GF-D8 (cell line): Measurements from ENCODE around the gene ZNF768.
"Not testable (repeated sequence)": the region's sequence is repeated elsewhere in the genome, so short reads cannot be mapped to it uniquely, and the experiment has no call there.

ENCODE experiments used
- DNase-seq: peaks from one replicate; lab custom pipeline; 2025; lab: John Stamatoyannopoulos, UW

The ZNF768 gene

DNA sequence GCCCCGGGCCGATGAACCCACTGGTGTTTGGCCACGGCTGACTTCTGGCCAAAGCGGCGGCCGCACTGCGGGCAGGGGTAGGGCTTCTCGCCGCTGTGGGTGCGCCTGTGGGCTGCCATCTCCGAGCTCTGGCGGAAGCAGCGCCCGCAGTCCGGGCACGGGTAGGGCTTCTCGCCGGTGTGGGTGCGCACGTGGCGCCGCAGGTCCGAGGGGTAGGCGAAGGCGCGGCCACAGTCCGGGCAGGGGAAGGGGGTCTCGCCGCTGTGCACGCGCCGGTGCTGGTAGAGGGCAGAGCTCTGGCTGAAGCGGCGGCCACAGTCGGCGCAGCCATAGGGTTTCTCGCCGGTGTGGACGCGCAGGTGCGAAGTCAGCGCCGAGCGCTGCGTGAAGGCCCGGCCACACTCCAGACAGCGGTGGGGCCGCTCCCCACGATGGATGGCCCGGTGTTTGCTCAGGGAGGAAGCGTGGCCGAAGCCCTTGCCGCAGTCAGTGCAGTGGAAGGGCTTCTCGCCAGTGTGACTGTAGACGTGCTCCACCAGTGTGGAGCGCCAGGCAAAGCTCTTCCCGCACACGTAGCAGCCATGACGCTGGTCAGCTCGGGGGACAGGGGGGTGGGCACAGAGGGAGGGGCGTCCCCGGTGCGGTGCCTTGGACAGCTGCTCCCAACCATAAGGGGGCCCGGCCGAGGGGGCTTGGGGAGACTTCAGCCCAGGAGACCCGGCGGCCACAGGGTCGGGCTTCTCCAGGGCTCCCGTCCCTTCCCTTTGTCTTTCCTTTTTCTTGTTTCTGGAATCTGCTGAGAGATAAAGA lies 29.2 kb upstream of the ZNF768 start:
- DNase-seq: no peak

DNA sequence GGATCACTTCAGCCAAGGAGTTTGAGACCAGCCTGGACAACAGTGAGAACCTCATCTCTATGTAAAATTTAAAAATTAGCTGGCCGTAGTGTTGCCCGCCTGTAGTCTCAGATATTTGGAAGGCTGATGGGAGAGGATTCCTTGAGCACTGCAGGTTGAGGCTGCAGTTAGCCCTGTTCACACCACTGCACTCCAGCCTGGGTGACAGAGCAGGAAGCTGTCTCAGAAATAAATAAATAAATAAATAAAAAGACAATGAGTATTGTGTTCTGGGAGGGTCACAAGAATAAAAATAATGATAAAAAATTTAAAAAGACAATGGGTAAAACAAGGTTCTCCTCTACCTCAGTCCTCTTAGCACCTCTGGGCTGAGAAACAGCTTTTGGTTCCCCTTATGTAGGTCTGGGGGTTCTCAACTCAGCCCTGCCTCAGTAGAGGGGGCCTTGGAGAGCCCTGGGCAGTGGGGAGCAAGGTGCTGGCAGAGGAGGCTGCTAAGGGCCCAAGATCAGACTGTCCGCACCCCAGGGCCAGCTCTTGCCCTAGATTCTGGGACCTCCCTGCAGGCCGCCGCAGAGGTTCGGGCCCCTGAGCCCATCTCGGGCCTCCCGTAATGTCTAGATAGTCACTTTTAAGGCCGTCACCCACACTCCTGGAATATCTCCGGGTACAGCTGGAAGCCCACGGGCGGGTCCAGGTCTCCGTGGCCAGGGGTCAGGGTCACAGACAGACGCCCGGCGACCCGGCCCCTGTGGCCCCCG lies 28.4 kb upstream of the ZNF768 start:
- DNase-seq: no peak

DNA sequence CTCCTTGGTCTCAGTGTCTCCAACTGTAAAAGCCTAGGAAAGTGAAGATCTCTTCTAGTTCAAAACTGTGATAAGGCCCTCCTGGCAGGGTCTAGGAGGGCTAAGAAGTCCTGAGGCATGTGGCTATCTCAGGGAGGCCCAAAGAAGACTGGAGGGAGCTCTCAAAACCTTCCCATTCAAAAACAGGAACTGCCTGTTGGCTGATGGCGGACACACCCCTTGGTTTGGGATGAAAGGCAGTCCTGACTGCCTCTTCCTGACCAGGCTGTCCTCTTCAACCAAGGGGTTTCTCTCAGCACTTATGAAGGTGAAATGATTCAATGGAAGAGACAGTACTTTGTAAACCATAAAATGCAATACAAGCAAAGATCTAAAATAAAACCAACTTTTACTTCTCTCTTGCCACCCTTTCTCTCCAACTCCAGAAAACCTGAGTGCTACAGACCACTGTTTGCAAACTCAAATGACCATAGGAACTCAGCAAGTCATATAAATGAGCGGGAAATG lies 27.1 kb upstream of the ZNF768 start:
- no peak for DNase-seq

DNA sequence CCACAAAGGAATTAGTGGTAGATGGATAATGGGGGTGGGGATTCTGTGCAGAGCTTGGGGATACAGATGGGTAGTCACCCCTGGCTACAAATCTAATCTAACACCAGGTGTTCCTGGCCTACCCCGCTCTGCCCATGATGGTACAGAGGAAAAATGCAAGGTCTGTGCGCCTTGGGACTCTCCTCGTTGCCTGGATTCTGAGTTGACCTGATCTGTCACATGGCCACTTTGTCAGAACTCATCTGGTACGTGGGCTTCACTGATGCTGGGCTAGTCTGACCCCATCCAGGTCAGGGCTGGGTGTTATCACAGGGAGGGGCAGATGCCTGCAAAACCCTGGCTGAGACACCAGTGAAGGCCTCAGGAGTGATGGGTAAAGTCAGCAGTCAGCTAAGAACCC lies 26.6 kb upstream of the ZNF768 start:
- DNase-seq: no peak

DNA sequence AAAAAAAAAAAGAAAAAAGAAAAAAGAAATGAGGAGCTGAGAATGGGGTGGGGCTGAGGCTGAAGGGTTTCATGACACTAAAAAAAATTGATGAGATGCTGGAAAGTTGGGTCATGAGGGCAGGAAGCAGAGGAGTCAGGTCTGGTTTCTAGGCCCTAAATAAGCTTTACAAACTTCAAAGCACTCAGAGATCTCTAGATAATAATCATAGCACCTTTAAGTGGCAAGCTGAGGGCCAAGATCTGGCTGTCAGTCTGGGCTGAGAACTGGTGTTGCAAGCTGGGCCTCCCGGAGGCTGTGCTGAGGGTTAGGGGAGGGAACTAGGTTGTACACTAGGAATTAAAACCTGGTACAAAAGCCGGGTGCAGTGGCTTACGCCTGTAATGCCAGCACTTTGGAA lies 25.4 kb upstream of the ZNF768 start:
- no peak for DNase-seq

DNA sequence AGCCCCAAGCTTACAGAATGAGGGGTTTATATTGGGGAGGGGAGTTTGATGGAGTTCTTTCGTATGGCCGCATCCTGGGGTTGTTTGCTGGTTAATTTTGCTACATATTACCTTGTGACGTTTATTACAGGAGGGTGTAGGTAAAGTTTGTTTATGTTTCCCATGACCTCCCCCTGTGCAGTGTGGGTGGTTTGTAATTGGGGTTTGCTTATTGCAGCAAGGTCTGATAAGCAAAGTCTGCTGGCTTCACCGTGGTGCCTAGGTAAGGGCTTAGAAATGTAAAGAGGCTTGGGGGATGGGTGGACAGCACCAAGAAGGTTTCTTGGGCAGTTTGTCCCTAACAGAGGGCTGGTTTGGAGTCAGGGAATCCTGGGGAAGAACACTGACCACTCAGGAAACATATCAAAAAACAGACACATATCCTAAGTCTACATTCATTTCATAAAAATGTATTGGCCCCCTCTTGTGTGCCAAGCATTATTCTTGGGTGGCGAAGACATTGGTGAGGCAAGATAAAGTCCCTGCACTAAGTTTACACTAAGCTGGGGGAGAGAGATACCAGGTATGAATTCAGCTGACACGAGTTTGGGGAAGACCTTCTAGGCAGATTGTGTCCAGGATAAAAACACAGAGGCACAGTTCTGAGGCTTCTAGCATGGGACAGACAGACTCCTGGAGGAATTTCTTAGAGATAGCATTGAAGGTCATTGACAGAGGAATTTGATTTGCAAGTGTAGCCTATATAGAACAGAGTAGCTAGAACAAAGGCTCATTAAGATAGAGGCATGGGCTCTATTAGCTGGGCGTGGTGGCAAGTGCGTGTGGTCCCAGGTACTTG lies 22.3 kb upstream of the ZNF768 start:
- DNase-seq: no peak

DNA sequence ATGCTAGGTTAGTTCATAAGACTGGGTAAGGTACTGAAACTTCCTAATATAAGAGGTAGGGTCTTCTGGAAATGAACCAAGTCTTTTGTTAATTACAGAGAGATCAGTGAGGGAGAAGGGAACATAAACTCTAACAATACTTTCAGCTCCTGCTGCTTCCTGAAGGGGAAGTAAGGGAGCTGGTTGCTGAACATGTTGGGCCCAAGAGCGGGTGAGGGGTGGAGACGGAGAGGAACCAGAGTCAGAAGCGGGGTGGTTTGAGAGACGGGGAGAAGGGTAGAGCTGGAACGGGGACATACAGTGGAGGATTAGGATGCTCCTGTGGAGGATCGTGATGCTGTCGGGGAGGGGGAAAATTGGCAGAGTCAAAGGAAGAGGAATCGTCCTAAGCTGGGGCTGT lies 19.7 kb upstream of the ZNF768 start:
- no peak for DNase-seq

DNA sequence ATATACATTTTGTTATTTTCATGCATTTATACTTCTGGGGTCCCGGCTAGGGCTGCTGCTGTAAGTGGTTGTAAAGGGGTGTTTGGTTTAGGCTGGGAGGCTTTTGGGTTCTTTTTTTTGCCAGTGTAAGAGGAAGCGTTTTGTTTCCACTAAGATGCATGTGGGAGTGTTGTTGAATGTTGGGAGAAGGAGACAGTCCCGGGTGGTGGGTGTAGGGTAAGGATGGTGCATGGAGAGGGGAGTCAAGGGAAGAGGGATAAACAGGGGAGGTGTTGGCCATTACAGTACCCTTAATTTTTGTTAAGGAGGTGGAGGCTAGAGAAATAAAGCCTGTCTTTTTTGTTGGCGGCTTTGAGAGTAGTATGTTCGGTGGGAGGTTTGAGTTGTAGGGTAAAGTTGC lies 16.7 kb upstream of the ZNF768 start:
- DNase-seq: no peak

DNA sequence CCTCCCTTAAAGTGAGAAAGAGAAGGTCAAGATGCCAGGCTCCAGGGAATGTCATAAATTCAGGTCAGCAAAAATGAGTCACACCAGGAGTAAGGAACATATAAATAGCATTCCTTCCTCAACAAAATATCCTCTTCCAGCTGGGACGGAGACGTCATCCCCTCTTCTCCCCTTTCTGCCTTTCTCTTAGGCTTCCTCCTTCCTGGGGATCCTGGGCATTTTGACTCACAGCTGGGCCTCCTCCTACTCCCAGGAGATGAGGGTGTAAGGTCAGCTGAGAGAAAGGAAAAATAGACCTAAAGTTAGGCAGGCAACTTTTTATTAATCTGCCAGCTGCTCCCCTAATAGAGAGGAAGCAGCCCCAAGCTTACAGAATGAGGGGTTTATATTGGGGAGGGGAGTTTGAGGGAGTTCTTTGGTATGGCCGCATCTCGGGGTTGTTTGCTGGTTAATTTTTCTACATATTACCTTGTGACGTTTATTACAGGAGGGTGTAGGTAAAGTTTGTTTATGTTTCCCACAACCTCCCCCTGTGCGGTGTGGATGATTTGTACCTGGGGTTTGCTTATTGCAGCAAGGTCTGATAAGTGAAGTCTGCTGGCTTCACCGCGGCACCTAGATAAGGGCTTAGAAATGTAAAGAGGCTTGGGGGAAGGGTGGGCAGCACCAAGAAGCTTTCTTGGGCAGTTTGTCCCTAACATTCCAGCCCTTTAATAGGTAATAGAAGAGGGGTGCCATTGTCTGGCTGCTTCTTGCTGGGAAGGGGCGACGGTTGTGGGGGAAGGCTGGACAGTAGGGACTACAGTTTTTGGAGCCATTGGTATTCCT lies 15.3 kb upstream of the ZNF768 start:
- DNase-seq: no peak

DNA sequence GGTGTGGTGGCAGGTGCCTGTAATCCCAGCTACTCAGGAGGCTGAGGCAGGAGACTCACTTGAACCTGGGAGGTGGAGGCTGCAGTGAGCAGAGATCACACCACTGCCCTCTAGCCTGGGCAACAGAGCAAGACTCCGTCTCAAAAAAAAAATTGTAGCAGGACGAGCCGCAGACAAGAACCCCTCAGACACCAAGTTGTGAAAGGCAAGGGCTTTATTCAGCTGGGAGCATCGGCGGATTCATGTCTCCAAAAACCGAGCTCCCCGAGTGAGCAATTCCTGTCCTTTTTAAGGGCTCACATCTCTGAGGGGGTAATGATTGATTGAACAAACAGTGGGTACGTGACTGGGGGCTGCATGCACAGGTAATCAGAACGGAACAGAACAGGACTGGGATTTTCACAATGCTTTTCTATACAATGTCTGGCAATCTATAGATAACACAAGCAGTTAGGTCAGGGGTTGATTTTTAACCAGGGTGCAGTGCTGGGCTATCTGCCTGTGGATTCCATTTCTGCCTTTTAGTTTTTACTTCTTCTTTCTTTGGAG lies 14.6 kb upstream of the ZNF768 start:
- not testable (repeated sequence) for DNase-seq

DNA sequence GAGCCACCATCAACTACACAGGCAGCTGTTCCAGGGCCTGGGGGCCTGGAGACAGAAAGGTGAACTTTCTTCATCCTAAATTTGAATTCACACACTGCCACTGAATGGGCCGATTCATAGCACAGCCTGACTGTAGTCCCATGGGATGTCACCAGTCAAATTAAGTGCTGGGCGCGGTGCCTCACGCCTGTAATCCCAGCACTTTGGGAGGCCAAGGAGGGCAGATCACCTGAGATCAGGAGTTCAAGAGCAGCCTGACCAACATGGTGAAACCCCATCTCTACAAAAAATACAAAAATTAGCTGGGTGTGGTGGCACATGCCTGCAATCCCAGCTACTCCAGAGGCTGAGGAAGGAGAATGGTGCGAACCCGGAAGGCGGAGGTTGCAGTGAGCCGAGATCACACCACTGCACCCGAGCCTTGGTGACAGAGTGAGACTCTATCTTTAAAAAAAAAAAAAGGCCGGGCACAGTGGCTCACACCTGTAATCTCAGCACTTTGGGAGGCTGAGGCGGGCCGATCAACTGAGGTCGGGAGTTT lies 13.7 kb upstream of the ZNF768 start:
- not testable (repeated sequence) for DNase-seq

DNA sequence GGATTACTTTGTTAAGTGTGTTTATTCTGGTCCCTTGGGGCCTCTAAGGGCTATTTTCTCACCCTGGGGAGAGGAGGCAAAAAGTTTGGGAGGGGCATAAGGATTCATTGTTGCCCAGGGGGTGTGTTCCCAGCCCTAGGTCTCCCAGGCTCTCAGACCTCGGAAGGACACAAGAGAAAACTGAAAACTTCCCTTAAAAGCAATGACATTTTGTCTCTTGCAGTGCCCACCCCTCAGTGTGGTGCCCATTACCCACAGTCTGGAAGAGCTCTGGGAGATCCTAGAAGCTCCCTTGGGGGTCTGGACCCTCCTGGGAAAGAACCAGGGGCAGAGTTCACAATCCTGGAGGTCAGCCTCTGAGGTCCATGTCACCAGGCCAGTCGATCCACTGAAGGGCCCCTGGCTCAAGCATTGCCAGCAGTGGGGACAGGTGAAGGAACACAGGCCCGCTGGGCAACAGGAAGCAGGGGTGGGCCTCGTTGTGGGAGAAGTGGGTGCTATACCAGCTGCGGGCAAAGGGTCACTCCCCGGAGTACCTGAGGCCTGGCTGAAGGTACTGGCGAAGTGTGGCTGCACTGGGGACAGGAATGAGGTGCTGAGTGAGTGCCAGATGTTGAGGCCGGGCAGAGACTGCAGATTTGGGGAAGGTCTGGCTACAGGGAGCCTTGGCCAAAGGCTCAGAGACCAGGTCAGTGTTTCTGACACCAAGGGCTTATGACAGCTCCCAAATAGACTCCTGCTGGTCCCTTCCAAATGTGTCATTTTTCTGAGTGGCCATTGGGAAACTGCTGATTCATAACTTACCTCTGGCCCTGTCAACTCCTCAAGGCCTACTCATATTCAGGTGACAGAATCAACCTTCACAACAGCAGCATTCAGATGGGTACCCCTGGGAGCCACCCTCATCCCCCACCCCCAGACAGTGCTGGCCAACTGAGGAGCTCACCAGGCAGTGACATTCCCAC lies 12.9 kb upstream of the ZNF768 start:
- no peak for DNase-seq

DNA sequence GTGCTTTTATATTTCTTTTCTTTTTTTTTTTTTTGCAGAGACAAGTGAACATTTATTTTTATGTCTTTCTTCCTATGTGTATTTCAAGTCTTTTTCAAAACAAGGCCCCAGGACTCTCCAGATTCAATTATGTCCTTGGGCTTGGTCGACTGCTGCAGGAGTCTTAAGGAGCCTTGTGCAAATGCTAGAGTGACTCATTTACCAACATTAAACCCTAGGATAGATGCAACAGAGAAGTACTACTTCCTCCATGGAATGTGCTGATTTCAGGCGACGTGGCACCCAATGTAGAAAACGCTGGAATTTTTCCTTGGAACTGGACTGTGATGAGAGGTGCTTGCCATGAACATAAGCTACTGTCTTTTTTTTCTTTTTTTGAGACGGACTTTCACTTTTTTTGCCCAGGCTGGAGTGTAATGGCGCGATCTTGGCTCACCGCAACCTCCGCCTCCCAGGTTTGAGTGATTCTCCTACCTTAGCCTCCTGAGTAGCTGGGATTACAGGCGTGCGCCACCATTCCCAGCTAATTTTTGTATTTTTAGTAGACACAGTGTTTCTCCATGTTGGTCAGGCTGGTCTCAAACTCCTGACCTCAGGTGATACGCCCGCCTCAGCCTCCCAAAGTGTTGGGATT lies 10.1 kb upstream of the ZNF768 start:
- not testable (repeated sequence) for DNase-seq

DNA sequence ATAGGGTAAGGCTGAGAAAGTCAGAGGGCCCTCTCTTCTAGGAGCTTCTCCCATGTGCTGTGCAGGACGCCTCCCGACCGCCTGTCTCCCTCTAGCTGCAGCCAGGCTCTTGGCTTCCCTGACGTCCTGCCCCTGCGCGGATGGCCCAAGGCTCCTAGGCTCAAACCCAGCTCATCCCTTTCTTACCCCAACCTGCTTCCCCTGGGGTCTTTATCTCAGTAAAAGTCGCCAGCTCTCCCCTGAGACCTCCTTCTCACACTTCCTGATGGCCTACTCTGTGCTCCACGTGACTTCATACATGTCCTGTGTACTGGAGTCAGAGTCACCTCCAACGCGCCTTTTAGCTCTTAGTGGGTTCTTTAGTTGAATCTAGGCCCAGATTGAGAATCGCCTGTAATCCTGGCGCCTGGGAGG lies 9.4 kb upstream of the ZNF768 start:
- DNase-seq: peak; percentile 72

DNA sequence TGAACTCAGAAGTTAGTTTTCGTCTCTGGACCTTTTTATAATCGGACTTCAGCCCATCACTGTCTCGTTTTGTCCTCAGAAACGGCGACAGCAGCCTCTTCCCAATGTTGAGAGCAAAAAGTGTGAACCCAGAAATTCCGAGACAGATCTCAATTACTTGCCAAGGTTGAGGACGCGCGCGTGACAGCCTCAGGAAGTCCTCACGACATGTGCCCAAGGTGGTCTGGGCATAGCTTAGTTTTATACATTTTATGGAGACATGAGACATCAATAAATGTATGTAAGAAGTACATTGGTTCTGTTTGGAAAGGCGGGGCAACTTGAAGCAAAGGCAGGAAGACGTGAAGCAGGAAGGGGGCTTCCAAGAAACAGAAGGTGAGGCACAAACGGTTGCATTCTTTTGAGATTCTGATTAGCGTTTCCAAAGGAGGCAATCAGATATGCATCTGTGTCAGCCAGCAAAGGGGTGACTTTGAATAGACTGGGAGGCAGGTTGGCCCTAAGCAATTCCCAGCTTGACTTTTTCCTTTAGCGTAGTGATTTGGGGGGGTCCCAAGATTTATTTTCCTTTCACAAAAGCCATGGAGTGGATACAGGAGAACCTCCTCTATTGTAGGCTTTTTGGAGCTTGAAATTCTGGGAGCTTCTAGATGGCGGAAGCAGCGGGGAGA lies 8.9 kb upstream of the ZNF768 start:
- no peak for DNase-seq

DNA sequence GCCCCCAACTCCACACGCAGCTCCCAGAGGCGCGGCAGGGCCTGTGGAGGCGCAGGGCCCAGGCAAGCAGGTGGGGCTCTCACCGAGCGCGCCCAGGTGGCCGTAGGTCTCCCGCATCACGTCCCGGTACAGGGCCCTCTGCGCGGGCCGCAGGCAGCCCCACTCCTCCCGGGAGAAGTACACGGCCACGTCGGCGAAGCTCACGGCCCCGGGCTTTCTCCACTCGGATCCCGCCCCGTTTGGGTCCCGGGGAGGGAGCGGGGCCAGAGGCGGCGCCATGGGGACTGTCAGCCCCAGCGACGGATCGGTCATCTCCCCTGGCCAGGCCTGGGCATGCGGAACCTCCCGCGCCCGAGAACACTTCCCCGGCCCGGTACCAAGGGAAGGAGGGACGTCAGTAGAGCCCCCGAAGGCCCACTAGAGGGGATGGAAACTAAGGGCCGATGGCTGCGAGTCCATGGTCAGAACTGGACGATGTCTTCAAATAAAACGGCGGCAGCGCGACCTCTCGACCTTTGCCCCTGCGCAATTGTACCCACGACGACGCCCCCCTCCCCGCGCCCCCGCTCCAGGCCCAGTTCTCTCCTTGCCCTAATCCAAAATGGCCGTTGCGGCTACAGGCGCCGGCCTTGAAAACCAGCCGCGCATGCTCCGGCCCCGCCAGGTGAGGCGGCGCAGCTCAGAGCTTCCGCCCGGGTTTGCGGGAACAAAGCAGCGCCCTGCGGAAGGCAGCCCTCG lies 8.2 kb upstream of the ZNF768 start, which contains the start of gene ZNF747:
ZNF747 (minus strand) TSS at position 491 of the 738 bp plus-strand sequence; CDS start at position 312, 179 bp downstream.
- peak; percentile 68 for DNase-seq

DNA sequence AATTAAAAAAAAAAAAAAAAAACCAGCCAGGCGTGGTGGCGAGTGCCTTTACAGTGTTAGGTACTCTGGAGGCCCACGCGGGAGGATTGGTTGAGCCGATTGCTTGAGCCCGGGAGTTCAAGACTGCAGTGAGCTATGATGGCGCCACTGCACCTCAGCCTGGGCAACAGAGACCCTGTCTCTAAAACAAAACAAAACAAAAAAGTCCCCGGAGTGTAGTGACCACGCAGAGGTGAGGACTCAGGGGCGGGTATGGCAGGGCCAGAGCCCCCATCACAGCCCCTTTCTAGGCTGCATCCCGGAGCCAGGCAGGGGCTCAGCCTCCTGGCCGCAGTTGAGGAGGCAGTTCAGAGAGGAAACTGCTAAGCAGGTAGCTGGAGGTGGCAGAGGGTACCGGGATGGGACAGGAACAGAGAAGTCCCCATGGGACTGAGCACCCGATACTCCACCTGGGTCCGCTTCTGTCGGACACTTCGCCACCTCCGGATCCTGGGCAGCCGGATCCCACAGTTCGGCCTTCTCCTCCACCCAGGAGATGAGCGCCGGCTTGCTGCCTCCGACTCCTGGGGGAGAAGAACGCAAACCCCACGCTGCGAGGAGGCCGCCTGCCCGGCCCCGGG lies 7.5 kb upstream of the ZNF768 start:
- DNase-seq: no peak
